ENCODE results near the gene CLDN8. TPM values are rescaled to one million over a fixed set of nuclear protein-coding genes. Genes with fewer than 3 reads are reported as not detected.

The CLDN8 gene
- total and polyA plus RNA-seq, 7 experiments from 2014 or later = not detected

DNA sequence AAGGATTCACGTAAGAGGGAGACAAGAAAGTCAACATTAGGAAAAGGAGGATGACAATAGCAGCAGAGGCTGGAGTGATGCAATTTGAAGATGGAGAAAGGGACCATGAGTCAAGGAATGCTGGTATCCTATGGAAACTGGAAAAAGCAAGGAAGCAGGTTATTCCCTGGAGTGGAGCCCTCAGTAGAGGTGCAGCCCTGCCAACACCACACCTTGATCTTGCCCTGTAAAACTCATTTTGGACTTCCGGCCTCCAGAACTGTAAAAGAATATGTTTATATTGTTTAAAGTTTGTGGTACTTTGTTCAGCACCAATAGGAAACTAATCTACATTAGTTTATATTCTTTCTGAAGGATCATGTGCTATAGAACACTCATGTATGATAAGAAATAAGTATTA lies 29.7 kb downstream of the CLDN8 start:
- Histone ChIP-seq H3K9me3 (ENCODE audit: control insufficient read depth in 2 of 3, low read length in 3 of 3) (no peaks in the 10 kb centered on the region), H3K4me1 (ENCODE audit: control insufficient read depth in 2 of 2, insufficient read depth in 2 of 2, low read length in 2 of 2) (no peaks in the 10 kb centered on the region), H3K4me3 (ENCODE audit: low read length) (no peak overlapping the region), H3K27me3 (ENCODE audit: control insufficient read depth in 2 of 2, insufficient read depth in 2 of 2, low read length in 2 of 2) (no peaks in the 10 kb centered on the region), H3K36me3 (ENCODE audit: control insufficient read depth in 2 of 3, insufficient read depth in 3 of 3, low read length in 3 of 3) (no peaks in the 10 kb centered on the region), H3K27ac (ENCODE audit: low read depth, low read length) (no peak overlapping the region)
- H3K4me3 Mint-ChIP-seq = no peak overlapping the region
- peaks cover 0 to 4% (median 0%) of the 10 kb centered on the region in 11 donors for H3K9me3 Mint-ChIP-seq
- no peaks in the 10 kb centered on the region for H3K36me3 Mint-ChIP-seq
- CTCF ChIA-PET = no interaction called here
- no peak for ATAC-seq
- POLR2A ChIA-PET = no interaction called here
- H3K27me3 Mint-ChIP-seq = peaks cover 0 to 9% (median 0%) of the 10 kb centered on the region in 5 donors
- no peak for DNase-seq
- H3K27ac Mint-ChIP-seq = no peak overlapping the region
- intact Hi-C loops (cut with micrococcal nuclease) = no loop called here
- no peaks in the 10 kb centered on the region for H3K4me1 Mint-ChIP-seq

DNA sequence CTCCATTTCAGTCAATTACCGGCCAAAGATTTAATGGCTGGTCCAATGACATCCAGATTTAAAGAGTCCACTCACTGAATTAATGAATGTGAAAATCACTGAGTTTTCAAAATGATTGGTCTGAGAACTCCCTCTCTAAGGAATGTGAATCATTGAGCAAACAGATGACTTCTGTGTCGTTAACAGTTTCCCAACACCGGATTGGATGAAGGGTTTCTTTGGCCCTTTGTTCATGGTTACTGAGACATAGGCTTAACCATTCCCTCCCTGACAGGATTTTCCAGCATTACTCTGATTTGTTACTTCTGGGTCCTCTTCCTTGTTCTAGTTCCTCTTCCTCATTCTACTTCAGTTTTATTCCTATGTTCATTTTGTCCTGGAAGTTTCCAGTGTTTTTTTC lies 47.8 kb downstream of the CLDN8 start:
- DNase-seq (no peak), ATAC-seq (no peak)
- POLR2A ChIA-PET = no interaction called here
- Mint-ChIP-seq H3K4me3 (no peak overlapping the region), H3K36me3 (no peaks in the 10 kb centered on the region), H3K27me3 (peaks cover 0 to 9% (median 0%) of the 10 kb centered on the region in 5 donors), H3K4me1 (no peaks in the 10 kb centered on the region), H3K9me3 (peaks cover 0 to 7% (median 0%) of the 10 kb centered on the region in 11 donors), H3K27ac (no peak overlapping the region)
- H3K4me3 ChIP-seq (ENCODE audit: low read length) = no peak overlapping the region
- no peak overlapping the region for H3K27ac ChIP-seq (ENCODE audit: low read depth, low read length)
- H3K27me3 ChIP-seq (ENCODE audit: control insufficient read depth in 2 of 2, insufficient read depth in 2 of 2, low read length in 2 of 2) = no peaks in the 10 kb centered on the region
- CTCF ChIA-PET = no interaction called here
- no peaks in the 10 kb centered on the region for H3K9me3 ChIP-seq (ENCODE audit: control insufficient read depth in 2 of 3, low read length in 3 of 3)
- H3K4me1 ChIP-seq (ENCODE audit: control insufficient read depth in 2 of 2, insufficient read depth in 2 of 2, low read length in 2 of 2) = no peaks in the 10 kb centered on the region
- intact Hi-C loops (cut with micrococcal nuclease) = no loop called here
- H3K36me3 ChIP-seq (ENCODE audit: control insufficient read depth in 2 of 3, insufficient read depth in 3 of 3, low read length in 3 of 3) = no peaks in the 10 kb centered on the region

DNA sequence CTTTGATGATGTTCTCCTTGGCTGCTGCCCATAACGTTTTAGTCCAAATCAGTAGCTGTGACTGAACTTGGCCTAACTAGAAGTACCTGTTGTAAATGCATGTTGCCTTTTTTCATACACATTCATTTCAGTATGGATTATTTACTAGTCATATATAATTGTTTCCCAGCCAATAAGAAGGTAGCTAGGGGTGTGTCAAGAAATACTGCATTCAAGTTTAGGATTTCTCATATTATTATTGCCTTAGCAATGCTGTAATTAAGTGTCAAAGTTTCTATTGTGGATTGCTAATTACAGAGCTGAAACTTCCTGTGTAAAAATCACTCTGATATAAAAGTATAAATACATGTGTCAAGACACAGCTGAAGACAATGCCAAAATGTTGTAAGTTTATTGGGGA lies 49.2 kb downstream of the CLDN8 start, which contains the start of gene CLDN17:
Gene CLDN17, minus strand, starts transcription at position 101 of the 400 bp plus-strand sequence. CDS start 188 bp downstream, outside the sequence.
- Mint-ChIP-seq H3K4me3 (no peak within 1 kb of the TSS), H3K4me1 (no peaks in the 10 kb centered on the region), H3K9me3 (peaks cover 0 to 7% (median 0%) of the 10 kb centered on the region in 11 donors), H3K27me3 (peaks cover 0 to 10% (median 4%) of the 10 kb centered on the region in 5 donors), H3K27ac (no peak within 1 kb of the TSS), H3K36me3 (no peaks in the 10 kb centered on the region)
- Histone ChIP-seq H3K36me3 (ENCODE audit: control insufficient read depth in 2 of 3, insufficient read depth in 3 of 3, low read length in 3 of 3) (no peaks in the 10 kb centered on the region), H3K9me3 (ENCODE audit: control insufficient read depth in 2 of 3, low read length in 3 of 3) (no peaks in the 10 kb centered on the region), H3K4me1 (ENCODE audit: control insufficient read depth in 2 of 2, insufficient read depth in 2 of 2, low read length in 2 of 2) (no peaks in the 10 kb centered on the region), H3K27me3 (ENCODE audit: control insufficient read depth in 2 of 2, insufficient read depth in 2 of 2, low read length in 2 of 2) (no peaks in the 10 kb centered on the region), H3K4me3 (ENCODE audit: low read length) (no peak within 1 kb of the TSS), H3K27ac (ENCODE audit: low read depth, low read length) (no peak within 1 kb of the TSS)
- intact Hi-C loops (cut with micrococcal nuclease) = no loop called here
- CTCF ChIA-PET = no interaction called here
- POLR2A ChIA-PET = no interaction called here
- ATAC-seq = no peak
- no peak for DNase-seq

DNA sequence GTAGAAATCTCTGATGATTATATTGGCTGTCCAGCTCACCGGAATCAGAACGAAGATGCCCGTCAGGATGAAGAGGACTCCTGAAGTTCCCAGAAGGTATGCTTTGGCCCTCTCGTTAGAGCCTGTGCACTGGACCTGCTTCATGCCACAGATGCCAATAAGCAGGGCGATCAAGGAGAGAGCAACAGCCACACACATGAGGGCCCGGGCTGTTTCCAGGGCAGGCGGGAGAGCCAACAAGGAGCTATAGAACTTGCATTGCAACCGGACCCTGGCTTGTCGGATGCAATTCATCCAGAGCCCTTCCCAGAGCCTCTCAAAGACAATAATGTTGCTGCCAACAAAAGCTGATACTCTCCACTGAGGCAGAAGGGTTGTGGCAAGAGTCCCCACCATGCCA lies 49.7 kb downstream of the CLDN8 start:
- Mint-ChIP-seq H3K27ac (no peak overlapping the region), H3K36me3 (no peaks in the 10 kb centered on the region), H3K4me1 (no peaks in the 10 kb centered on the region), H3K9me3 (peaks cover 0 to 7% (median 0%) of the 10 kb centered on the region in 11 donors), H3K27me3 (peaks cover 0 to 14% (median 6%) of the 10 kb centered on the region in 5 donors), H3K4me3 (no peak overlapping the region)
- ChIA-PET CTCF (no interaction called here), POLR2A (no interaction called here)
- DNase-seq (no peak), ATAC-seq (no peak)
- H3K27ac ChIP-seq (ENCODE audit: low read depth, low read length) = no peak overlapping the region
- H3K27me3 ChIP-seq (ENCODE audit: control insufficient read depth in 2 of 2, insufficient read depth in 2 of 2, low read length in 2 of 2) = no peaks in the 10 kb centered on the region
- no peaks in the 10 kb centered on the region for H3K9me3 ChIP-seq (ENCODE audit: control insufficient read depth in 2 of 3, low read length in 3 of 3)
- no peak overlapping the region for H3K4me3 ChIP-seq (ENCODE audit: low read length)
- intact Hi-C loops (cut with micrococcal nuclease) = no loop called here
- H3K4me1 ChIP-seq (ENCODE audit: control insufficient read depth in 2 of 2, insufficient read depth in 2 of 2, low read length in 2 of 2) = no peaks in the 10 kb centered on the region
- H3K36me3 ChIP-seq (ENCODE audit: control insufficient read depth in 2 of 3, insufficient read depth in 3 of 3, low read length in 3 of 3) = no peaks in the 10 kb centered on the region

DNA sequence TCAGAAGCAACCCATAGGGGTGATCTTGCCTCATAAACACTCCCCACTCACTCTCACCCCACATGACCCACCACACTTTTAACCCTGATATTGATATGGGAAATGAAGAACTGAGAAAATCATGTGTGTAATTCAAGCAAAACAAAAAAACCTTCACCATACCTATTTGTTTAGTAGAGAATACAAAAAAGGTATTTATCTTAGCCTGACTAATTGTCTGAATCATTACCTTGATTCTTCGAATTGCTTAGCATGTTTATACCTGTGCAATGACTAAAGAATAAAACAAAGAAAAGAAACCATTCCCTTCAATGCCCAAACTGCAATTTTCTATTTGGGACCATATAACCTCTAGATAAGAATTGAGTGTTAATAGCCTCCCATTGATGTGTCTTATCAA lies 51.1 kb downstream of the CLDN8 start:
- CTCF ChIA-PET = no interaction called here
- no peaks in the 10 kb centered on the region for H3K36me3 Mint-ChIP-seq
- POLR2A ChIA-PET = no interaction called here
- intact Hi-C loops (cut with micrococcal nuclease) = no loop called here
- no peaks in the 10 kb centered on the region for H3K4me1 Mint-ChIP-seq
- H3K27ac Mint-ChIP-seq = no peak overlapping the region
- H3K9me3 Mint-ChIP-seq = peaks cover 0 to 6% (median 0%) of the 10 kb centered on the region in 11 donors
- Histone ChIP-seq H3K9me3 (ENCODE audit: control insufficient read depth in 2 of 3, low read length in 3 of 3) (no peaks in the 10 kb centered on the region), H3K27ac (ENCODE audit: low read depth, low read length) (no peak overlapping the region), H3K36me3 (ENCODE audit: control insufficient read depth in 2 of 3, insufficient read depth in 3 of 3, low read length in 3 of 3) (no peaks in the 10 kb centered on the region), H3K4me3 (ENCODE audit: low read length) (no peak overlapping the region), H3K4me1 (ENCODE audit: control insufficient read depth in 2 of 2, insufficient read depth in 2 of 2, low read length in 2 of 2) (no peaks in the 10 kb centered on the region), H3K27me3 (ENCODE audit: control insufficient read depth in 2 of 2, insufficient read depth in 2 of 2, low read length in 2 of 2) (no peaks in the 10 kb centered on the region)
- ATAC-seq (no peak), DNase-seq (no peak)
- H3K27me3 Mint-ChIP-seq = peaks cover 0 to 11% (median 7%) of the 10 kb centered on the region in 5 donors
- no peak overlapping the region for H3K4me3 Mint-ChIP-seq

Other genes starting within 250 kb of the CLDN8 start
- gene CLDN17, start 49.3 kb downstream of the CLDN8 start, total RNA-seq = not detected
- gene CLDN17, start 49.3 kb downstream of the CLDN8 start, polyA plus RNA-seq = not detected
- gene KRTAP24-1, start 66.9 kb upstream of the CLDN8 start, total RNA-seq = not detected
- gene KRTAP24-1, start 66.9 kb upstream of the CLDN8 start, polyA plus RNA-seq = not detected
- gene KRTAP25-1, start 73.4 kb upstream of the CLDN8 start, total RNA-seq = not detected
- not detected for gene KRTAP25-1, start 73.4 kb upstream of the CLDN8 start, polyA plus RNA-seq
- not detected for gene KRTAP26-1, start 104.2 kb upstream of the CLDN8 start, total RNA-seq
- not detected for gene KRTAP26-1, start 104.2 kb upstream of the CLDN8 start, polyA plus RNA-seq
- not detected for gene KRTAP27-1, start 121.6 kb upstream of the CLDN8 start, total RNA-seq
- not detected for gene KRTAP27-1, start 121.6 kb upstream of the CLDN8 start, polyA plus RNA-seq
- not detected for gene KRTAP23-1, start 132.5 kb upstream of the CLDN8 start, total RNA-seq
- not detected for gene KRTAP23-1, start 132.5 kb upstream of the CLDN8 start, polyA plus RNA-seq
- not detected for gene KRTAP13-2, start 156.2 kb upstream of the CLDN8 start, total RNA-seq
- gene KRTAP13-2, start 156.2 kb upstream of the CLDN8 start, polyA plus RNA-seq = not detected
- not detected for gene KRTAP13-1, start 179.9 kb upstream of the CLDN8 start, total RNA-seq
- not detected for gene KRTAP13-1, start 179.9 kb upstream of the CLDN8 start, polyA plus RNA-seq
- gene KRTAP13-3, start 209.8 kb upstream of the CLDN8 start, total RNA-seq = not detected
- gene KRTAP13-3, start 209.8 kb upstream of the CLDN8 start, polyA plus RNA-seq = not detected
- gene KRTAP13-4, start 214.1 kb upstream of the CLDN8 start, total RNA-seq = not detected
- gene KRTAP13-4, start 214.1 kb upstream of the CLDN8 start, polyA plus RNA-seq = not detected
- not detected for gene KRTAP15-1, start 224.2 kb upstream of the CLDN8 start, total RNA-seq
- not detected for gene KRTAP15-1, start 224.2 kb upstream of the CLDN8 start, polyA plus RNA-seq